Measurements from ENCODE around the gene SART1.

- TF ChIP-seq CTCF (IDR thresholded peaks at IDR 0.05; ENCODE audit: low read depth, low read length) (no peak), POLR2A (IDR thresholded peaks at IDR 0.05; ENCODE audit: extremely low read depth, insufficient read length) (no peak), MAX (IDR thresholded peaks at IDR 0.05; ENCODE audit: low read depth, low read length) (no peak), MYC (IDR thresholded peaks at IDR 0.05; ENCODE audit: low read depth, low read length) (no peak)
These were observed 39.7 kb upstream of the SART1 start for GRCh38 chr11:65921876-65922275.

Measured in NB4 (cell line).